ENCODE data around the gene ABCC4.

The ABCC4 gene

DNA sequence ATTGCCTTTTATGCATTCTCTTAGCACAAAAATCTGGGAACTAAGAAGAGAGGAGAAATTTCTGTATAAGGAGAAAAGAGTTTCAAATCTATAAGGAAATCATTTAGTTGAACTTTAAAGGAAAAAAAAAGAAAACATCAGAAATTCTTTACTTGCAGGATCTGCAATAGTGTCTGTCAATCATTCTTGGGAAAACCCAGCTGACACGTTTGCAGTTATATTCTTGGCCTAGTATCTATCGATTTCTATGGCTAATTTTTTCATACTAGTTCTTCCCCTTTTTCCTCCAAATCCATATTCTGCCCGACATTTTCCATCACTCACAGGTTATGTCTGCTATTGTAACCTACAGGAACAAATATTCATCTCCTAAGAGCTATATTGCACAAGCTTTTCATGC lies 160.7 kb downstream of the ABCC4 start:
- TF ChIP-seq EZH2phosphoT487 (IDR thresholded peaks at IDR 0.05; ENCODE audit: low read depth) = no peak
- TF ChIP-seq CTCF (IDR thresholded peaks at IDR 0.05; ENCODE audit: low read depth, low read length) = no peak
- H3K27ac ChIP-seq (ENCODE audit: low read length) = no peak overlapping the region
- H4K20me1 ChIP-seq (ENCODE audit: insufficient read depth, low read length) = no peaks in the 10 kb centered on the region
- H2AFZ ChIP-seq (ENCODE audit: low read depth, low read length) = no peak overlapping the region
- no peak overlapping the region for H3K9ac ChIP-seq (ENCODE audit: low read length)
- H3K27me3 ChIP-seq (ENCODE audit: low read depth, low read length) = no peaks in the 10 kb centered on the region
- H3K4me3 ChIP-seq (ENCODE audit: low read length) = no peak overlapping the region
- no peak overlapping the region for H3K4me2 ChIP-seq (ENCODE audit: low read length)
- no peaks in the 10 kb centered on the region for H3K9me3 ChIP-seq (ENCODE audit: insufficient read depth, low read length)
- H3K36me3 ChIP-seq (replicated peaks; ENCODE audit: low read depth, low read length) = no peaks in the 10 kb centered on the region
- H3K79me2 ChIP-seq (ENCODE audit: low read length) = no peaks in the 10 kb centered on the region
- peaks cover 17% of the 10 kb centered on the region for H3K4me1 ChIP-seq (ENCODE audit: low read length)

GRCh38 chr13:95138876-95139585 lies 162.2 kb downstream of the ABCC4 start:
- no peak overlapping the region for H2AFZ ChIP-seq (ENCODE audit: low read depth, low read length)
- H4K20me1 ChIP-seq (ENCODE audit: insufficient read depth, low read length) = no peaks in the 10 kb centered on the region
- no peaks in the 10 kb centered on the region for H3K9me3 ChIP-seq (ENCODE audit: insufficient read depth, low read length)
- no peaks in the 10 kb centered on the region for H3K79me2 ChIP-seq (ENCODE audit: low read length)
- TF ChIP-seq EZH2phosphoT487 (IDR thresholded peaks at IDR 0.05; ENCODE audit: low read depth) (no peak), CTCF (IDR thresholded peaks at IDR 0.05; ENCODE audit: low read depth, low read length) (no peak)
- no peaks in the 10 kb centered on the region for H3K36me3 ChIP-seq (replicated peaks; ENCODE audit: low read depth, low read length)
- H3K4me2 ChIP-seq (ENCODE audit: low read length) = no peak overlapping the region
- H3K9ac ChIP-seq (ENCODE audit: low read length) = no peak overlapping the region
- no peak overlapping the region for H3K27ac ChIP-seq (ENCODE audit: low read length)
- H3K4me1 ChIP-seq (ENCODE audit: low read length) = peaks cover 17% of the 10 kb centered on the region
- H3K4me3 ChIP-seq (ENCODE audit: low read length) = no peak overlapping the region
- no peaks in the 10 kb centered on the region for H3K27me3 ChIP-seq (ENCODE audit: low read depth, low read length)

DNA sequence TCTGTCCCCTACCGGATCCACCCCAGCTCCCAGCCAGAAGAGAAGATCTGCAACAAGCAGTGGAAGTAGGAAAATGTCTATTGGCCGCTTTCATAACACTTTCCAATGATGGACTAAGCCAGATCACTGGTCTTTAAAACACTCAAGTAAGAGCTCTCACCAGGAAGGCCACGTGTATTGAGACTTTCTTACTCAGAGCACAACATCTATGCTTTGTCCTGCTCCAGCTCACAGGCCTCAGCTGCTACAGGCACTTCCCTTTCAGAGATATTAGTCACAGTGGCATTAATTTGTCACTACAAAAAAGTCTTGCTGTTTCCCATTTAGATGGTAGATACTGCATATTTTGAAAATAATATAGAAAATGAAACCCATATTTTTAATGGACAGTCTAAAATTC lies 164.2 kb downstream of the ABCC4 start:
- Histone ChIP-seq H3K4me3 (ENCODE audit: low read length) (peak overlapping the region; percentile 28), H3K4me2 (ENCODE audit: low read length) (peak overlapping the region; percentile 54), H3K36me3 (replicated peaks; ENCODE audit: low read depth, low read length) (no peaks in the 10 kb centered on the region), H3K27ac (ENCODE audit: low read length) (peak overlapping the region; percentile 63), H2AFZ (ENCODE audit: low read depth, low read length) (peak overlapping the region; percentile 14), H3K9ac (ENCODE audit: low read length) (0 out of 2 replicates have a peak overlapping the region, but pooled peaks have one; percentile 13), H4K20me1 (ENCODE audit: insufficient read depth, low read length) (no peaks in the 10 kb centered on the region), H3K4me1 (ENCODE audit: low read length) (peaks cover 17% of the 10 kb centered on the region), H3K79me2 (ENCODE audit: low read length) (no peaks in the 10 kb centered on the region), H3K27me3 (ENCODE audit: low read depth, low read length) (no peaks in the 10 kb centered on the region), H3K9me3 (ENCODE audit: insufficient read depth, low read length) (no peaks in the 10 kb centered on the region)
- TF ChIP-seq CTCF (IDR thresholded peaks at IDR 0.05; ENCODE audit: low read depth, low read length) (no peak), EZH2phosphoT487 (IDR thresholded peaks at IDR 0.05; ENCODE audit: low read depth) (no peak)

- H3K79me2 ChIP-seq (ENCODE audit: low read length) = no peaks in the 10 kb centered on the region
- H3K4me1 ChIP-seq (ENCODE audit: low read length) = peaks cover 17% of the 10 kb centered on the region
- no peaks in the 10 kb centered on the region for H3K27me3 ChIP-seq (ENCODE audit: low read depth, low read length)
- no peaks in the 10 kb centered on the region for H4K20me1 ChIP-seq (ENCODE audit: insufficient read depth, low read length)
- H2AFZ ChIP-seq (ENCODE audit: low read depth, low read length) = peak overlapping the region; percentile 14; the same call in 1 of the 2 replicates
- TF ChIP-seq EZH2phosphoT487 (IDR thresholded peaks at IDR 0.05; ENCODE audit: low read depth) (no peak), CTCF (IDR thresholded peaks at IDR 0.05; ENCODE audit: low read depth, low read length) (no peak)
- H3K36me3 ChIP-seq (replicated peaks; ENCODE audit: low read depth, low read length) = no peaks in the 10 kb centered on the region
- no peaks in the 10 kb centered on the region for H3K9me3 ChIP-seq (ENCODE audit: insufficient read depth, low read length)
- H3K27ac ChIP-seq (ENCODE audit: low read length) = peak overlapping the region; percentile 63
- no peak overlapping the region for H3K9ac ChIP-seq (ENCODE audit: low read length)
- H3K4me2 ChIP-seq (ENCODE audit: low read length) = peak overlapping the region; percentile 54
- H3K4me3 ChIP-seq (ENCODE audit: low read length) = no peak overlapping the region
These were observed 164.6 kb downstream of the ABCC4 start for GRCh38 chr13:95136638-95137037.
